ENCODE results near the gene BRSK1.

BRSK1 gene

GRCh38 chr19:55353356-55353802, 69.6 kb downstream of the BRSK1 start:
- no peak for DNase-seq (ENCODE audit: low spot score)

GRCh38 chr19:55353803-55354697, 70.3 kb downstream of the BRSK1 start:
- DNase-seq (ENCODE audit: low spot score): no peak

GRCh38 chr19:55354698-55355212, 71.0 kb downstream of the BRSK1 start, which contains the start of gene COX6B2:
Gene COX6B2, minus strand, starts transcription at chr19:55354719. Its CDS starts 198 bp downstream, at chr19:55354521.
- DNase-seq (ENCODE audit: low spot score): no peak

- DNase-seq (ENCODE audit: low spot score): no peak
These were observed 71.5 kb downstream of the BRSK1 start for GRCh38 chr19:55355213-55355821.

- no peak for DNase-seq (ENCODE audit: low spot score)
These were observed 74.7 kb downstream of the BRSK1 start for GRCh38 chr19:55358493-55358892.

GRCh38 chr19:55358943-55359908, 75.4 kb downstream of the BRSK1 start:
- DNase-seq (ENCODE audit: low spot score): no peak

GRCh38 chr19:55360902-55361301, 77.1 kb downstream of the BRSK1 start:
- no peak for DNase-seq (ENCODE audit: low spot score)

Measured in left forelimb (tissue), 1 donor.